ENCODE measurements around the gene WWC2.

WWC2 gene

DNA sequence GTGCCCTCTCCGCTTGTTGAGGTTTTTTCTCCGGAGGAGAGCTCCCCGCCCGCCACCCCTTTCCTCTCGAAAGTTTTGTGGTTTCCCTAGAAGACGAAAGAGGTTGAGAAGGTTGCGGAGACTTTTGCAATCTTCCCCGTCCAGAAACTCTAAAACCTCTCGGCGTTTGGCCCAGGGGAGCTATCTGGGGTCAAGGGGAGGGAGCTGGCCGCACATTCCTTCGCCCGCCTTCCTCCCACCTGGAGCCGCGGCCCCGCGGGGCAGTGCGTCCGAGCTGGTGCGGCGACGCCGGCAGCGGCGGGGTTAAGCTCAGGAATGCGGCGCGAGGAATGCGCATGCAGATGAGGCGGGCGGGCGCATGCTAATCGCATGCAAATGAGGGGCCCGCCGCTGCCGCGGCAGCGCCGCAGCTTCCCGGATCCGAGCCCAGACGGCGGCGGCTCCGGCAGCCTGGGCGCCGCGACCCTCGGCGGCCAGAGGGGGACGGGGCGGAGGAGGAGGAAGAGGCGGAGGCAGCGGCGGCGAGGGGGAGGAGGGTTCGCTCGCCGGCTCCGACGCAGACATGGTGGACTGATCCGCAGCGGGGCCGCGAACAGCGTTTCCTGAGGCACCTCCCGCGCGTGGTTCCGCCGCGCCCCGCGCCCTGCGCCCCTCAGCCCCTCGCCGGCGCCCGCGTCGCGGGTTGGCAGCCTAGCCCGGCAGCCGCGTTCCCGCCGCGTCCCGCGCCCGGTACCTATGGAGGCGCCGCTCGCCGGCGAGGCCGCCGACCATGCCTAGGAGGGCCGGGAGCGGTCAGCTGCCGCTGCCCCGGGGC, at the start of gene WWC2:
TSS of gene WWC2 (plus strand) at position 535 of the 814 bp plus-strand sequence. CDS start at position 770, 235 bp downstream.
- peak; percentile 69 for DNase-seq

DNA sequence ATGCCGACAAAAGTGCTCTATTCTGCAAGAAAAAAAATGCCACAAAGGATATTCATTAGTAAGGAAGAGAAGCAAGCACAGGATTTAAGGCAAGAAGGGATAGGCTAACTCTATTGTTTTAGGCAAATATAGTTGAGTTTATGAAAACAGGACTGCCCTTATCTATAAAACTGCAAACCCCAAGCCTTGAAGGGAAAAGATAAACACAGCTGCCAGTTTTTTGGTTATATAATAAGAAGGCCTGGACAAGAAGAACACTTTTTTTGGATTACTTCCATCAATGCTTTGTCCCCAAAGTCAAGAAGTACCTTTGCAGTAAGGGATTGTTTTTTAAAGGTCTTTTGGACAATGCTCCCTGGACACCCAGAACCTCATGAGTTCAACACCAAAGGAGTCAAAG, 45.4 kb upstream of the WWC2 start:
- no peak for DNase-seq

DNA sequence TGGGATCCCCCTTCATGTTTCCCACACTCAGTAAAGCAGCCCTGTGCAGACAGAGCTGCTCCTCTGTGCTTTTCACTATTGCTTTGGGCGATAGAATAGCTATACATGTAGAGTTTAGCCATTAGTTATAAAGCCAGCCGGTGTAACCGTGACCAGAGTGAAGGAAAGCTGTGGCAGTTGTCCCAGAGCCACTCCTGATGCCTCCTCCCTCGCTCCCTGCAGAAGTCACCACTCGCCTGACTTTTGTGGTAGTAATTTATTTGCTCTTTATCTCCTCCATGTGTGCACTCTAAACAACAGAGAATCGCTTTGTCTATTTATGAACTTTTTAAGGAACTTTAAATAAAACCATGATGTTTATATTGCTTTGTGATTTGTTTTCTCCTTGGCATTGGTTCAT, 41.8 kb upstream of the WWC2 start:
- DNase-seq = no peak

DNA sequence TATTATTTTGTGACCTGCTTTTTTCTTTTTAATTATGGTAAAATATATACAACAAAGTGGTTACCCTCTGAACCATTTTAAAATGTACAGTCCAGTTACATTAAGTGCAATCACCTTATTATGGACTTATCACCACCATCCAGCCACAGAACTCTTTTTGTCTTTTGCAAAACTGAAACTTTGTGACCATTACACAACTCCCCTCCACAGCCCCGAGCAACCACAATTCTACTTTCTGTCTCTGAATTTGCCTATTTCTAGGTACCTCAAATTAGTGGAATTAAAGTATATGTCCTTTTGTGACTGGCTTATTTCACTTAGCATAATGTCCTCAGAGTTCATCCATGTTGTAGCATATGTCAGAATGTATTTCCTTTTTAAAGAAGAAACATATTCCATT, 39.3 kb upstream of the WWC2 start:
- DNase-seq = no peak

DNA sequence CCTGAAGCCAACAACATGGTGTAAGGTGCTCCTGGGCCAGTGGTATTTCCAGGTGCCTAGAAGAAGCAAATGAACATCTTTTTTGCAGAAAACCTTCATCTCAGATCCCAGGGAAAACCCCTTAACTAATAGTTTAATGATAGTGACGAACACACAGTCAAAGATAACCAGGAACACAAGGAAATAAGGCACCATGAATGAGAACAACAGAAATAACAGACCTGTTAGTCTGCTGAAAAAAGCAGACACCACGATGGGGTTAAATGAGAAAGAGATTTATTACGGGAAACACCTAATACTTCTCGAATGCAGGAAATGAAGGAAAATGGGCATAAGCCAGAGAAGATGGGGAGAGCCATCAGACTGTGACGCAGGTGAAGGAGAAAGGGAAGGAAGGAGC, 30.6 kb upstream of the WWC2 start:
- DNase-seq = no peak

DNA sequence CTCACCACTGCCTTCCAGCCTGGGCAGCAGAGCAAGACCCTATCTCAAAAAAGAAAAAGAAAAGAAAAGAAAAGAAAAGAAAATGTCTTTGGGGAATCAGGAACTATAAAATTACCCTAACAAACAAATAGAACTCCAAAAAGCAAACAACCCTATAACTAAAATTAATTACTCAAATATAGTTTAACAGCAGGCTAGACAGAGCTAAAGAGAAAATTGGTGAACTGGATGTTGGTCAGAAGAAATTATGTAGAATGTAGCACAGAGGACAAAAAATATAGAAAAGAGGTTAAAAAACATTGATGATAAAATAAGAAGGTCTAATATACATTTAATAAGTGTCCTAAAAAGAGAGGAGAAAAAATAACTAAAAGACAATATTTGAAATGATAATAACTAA, 27.8 kb upstream of the WWC2 start:
- DNase-seq = no peak

DNA sequence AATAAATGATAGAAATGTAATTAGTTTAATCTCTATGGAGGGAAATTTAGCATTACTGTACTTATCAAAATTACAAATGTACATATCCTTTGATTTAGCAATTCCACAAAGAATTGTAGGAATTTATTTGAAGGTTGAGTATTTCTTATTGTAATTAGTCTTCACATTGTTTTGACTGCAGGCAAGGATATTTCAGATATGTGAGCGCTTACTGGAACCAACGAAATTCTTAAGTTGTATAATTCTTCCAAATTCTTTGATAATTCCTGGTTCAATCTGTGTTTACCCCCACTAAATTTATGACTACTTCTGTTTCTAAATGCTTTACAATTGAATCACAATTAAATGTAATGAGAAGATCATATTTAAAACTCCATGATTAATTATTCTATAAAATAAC, 26.9 kb upstream of the WWC2 start:
- DNase-seq = no peak

DNA sequence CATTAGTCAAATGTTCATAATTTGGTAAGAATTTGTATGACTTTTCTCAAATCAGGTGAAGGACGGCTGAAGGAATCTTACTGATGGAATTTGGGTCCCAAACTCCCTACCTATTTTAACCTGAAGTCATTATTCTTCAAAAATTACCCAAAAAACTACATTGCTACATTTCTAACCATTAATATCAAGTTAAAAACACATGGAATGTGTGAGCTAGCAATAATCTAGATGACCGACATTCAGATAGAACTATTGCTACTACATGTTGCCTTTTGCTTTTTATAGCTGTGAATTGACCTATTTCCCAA, 25.3 kb upstream of the WWC2 start:
- DNase-seq = no peak

DNA sequence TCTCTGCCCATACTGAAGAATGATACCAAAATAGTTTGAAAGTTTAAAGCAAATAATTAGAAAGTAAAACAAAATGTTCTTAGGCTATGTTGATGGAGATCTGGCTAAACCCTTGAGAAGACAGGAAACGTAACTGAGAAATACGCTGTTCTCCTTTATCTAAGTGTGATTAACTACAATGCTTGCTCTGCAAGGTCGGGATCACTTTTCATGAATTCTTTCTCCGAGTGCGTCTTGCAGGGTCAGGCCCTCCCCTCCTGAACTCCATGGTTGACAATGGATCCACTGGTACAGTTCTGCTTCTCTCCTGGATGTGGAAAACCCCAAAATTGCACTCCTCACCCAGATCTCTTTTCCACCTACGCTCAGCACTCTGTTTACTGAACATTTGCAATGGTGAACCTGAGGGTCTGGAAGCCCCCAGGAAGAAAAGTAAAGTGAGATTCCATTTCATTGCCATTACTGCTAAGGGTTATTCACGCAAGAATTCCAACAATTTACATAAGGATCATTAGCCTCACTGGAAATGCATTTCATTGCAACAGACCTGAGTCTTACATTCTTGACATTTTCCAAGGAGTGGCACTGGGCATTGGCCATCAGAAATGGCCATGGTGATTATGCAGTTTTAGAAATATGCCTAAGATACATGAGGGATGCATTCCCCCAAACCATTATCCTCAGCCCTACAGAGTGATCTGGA, 24.6 kb upstream of the WWC2 start:
- DNase-seq = no peak

DNA sequence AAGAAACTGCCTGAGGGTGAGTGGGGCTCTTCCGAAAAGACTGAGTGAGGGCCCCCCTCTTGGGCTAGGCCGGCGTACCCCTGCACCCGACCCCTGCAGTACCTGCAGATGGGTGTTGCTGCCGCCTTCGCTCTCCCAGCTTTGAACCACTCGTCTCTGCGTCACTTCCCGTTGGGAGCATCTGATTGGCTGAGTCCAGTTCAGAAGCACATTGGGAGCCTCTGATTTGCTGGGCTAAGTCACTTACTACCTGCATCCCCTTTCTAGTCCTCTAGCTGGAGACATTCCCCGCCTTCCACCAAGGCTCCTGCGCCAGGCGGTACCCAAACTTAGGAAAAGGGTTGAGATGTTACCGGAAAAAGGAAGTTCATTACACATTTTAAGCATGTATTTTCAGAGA, 20.4 kb upstream of the WWC2 start:
- DNase-seq = no peak

DNA sequence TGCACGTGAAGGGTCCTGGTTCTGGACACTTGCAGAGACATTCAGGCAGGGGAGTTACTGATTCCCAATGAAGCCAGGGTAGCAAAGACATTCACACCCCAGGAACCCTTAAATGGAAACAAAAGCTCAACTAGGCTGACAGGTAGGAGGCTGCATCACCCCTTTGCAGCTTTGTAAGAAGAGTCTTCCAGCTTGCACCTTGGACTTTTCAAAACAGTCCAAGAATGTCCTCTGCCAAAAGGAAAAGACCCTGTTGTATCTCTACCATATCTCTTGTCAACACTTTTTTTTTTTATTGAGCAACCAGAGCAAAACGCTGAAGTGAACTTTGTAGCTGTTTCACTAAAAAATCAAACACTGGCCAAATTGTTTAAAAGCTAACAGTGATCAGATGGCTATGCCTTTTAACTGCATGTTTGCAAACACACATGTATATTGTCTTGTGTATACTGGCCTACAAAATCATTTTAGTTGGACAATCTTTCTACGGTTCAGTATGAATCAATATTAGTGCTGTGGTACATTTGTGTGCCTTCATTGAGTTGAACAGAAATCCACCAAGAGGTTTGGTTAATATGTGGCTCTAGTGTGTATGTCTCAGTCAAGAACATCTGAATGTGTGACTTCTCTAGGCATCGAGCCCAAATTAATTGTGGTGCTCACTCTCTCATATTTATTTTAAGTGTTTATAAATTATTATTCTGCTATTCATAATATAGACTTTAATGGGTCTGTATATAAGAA, 18.5 kb upstream of the WWC2 start:
- DNase-seq = no peak

DNA sequence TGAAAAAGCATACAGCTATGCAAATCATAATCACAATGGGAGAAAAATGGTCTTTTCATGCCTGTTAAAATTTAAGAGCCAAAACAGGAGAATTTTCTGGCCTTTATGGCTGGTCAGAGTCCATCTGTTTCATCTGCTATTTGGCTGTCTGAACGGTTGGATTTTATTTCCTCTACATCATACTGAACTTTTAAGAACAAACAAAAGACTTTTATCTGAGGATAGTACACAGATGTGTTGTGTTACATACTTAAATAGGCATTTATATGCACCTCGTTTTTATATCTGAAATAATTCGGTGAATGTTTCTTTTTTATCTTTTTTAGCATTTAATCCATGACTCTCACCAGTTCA, 18.0 kb upstream of the WWC2 start:
- no peak for DNase-seq

DNA sequence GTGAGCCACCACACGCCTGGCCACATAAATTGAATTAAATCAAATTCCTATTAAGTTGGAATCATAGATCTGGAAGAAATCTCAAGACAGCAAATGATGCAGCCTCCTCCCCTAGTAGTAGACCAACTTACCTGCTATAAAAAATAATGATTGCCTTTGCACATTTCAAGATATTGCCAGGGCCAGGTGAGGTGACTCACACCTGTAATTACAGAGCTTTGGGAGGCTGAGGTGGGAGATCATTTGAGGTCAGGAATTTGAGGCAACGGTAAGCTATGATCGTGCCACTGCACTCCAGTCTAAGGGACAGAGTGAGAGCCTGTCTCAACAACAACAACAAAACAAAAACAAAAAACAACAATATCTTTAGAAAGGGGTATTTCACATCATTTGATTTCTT, 17.0 kb upstream of the WWC2 start:
- DNase-seq = no peak

DNA sequence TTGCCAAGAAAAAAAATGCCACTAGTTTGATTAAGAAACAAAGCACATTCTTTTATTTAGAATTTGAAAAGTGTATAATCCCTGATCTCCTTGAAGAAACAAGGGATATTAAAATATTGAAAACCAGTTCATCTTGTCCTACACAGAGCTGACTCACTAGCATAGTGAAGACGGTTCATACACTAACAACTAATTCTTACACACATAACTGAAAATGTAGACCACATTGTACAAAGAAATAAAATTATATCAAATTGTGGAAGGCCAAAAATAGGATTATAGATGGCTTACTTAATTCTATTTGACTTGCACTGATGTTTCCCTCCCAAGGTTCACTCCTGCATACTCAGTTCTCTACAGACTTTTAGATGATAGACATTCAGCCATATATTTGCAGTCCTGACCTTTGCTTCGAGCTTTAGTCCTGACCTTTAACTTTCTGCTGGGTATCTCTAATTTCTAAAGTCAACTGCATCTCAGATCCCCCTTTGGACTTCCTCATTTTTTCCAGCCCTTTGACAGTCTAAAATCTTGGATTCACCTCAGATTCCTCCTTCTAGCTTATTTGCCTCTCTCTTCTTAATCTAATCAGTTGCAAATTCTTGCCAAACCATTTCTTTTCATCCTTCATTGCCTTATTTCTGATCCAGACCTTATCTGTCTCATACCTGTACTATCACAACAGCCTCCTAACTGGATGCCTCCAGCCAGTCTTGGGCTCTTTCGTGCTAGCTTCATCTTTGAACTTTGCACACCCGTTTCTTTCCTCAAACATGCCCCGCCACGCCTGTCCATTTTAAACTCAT, 4.5 kb upstream of the WWC2 start:
- DNase-seq = no peak

DNA sequence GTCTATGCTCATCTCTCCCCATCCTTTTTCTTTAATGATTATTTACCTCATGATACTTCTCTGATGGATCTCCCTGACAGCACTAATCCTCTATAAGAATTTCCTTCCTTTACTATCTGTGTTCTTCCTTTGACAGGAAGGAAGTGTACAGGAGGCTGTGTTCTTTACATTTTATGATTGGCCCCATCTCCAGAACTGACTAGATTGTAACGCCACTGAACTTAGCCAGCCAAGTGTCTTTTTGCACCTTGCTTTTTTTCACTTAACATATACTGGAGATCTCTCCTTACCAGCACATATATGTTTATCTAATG, 3.9 kb upstream of the WWC2 start:
- no peak for DNase-seq

DNA sequence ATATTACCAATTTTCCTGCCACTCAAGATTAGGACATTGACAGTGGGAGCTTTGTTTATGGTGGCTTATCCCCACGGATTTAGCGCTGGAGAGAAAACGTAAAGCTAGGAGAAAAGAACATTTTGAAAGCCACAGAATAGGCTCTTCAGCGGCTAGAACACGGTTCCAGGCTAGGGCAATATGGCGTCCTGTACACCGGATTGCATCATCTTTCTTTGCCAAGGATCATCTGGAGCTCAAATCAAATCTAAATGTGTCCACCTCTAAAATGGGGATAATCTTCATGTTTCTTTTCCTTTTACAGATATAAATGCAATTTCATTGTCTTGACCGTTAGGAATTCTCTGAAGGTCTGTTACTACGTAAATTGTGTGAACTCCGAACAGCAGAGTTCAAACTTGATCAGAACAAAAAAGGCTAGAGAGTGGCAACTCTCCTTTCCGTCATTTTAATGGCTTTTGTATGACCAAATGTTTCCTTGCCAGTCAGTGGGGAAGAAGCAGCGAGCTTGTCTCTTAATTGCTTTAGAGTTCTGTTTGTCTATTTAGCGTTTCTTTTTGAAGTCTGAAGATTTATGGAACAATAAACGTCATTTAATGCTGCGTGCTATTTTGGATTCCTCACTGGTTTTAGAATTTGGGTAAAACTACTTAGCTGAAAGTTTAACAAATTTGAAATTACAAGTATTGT, 2.6 kb upstream of the WWC2 start:
- DNase-seq = no peak

DNA sequence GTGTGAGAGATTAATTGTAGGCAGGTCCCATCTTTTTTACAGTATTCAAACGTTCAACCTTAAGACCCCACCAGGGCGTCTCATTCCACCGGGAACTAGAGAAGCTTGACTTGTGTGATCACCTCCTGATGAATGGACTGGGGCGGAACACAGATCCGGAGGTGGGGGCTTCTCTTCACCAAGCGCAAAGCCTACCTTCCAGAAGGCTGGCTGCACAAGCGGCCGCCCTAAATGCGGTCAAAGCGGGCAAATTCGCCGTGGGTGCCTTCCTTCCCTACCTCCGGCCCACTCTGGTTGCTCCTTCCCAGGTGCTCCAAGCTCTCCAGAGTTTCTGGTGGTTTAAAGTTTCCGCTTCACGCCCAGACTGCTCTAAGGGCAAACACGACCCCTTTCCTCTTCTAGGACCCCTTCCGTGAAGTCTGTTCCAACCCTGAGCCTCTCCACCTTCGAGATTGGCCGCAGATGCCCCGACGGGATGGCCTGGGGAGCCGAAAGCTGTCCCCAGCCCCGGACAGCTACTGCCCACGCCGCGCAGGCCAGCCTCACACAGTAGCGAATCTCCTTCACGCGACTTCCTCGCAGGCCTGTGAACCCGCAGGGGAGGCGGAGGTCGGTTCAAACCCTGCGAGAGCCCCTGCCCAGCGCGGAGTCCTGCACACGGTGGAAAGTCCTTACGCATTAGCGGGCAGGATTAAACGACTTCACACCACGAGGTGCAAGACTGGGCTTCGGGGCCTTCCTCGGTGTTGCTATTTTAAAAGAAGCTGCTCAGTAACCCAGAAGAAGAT, 1.6 kb upstream of the WWC2 start:
- DNase-seq = peak; percentile 24

DNA sequence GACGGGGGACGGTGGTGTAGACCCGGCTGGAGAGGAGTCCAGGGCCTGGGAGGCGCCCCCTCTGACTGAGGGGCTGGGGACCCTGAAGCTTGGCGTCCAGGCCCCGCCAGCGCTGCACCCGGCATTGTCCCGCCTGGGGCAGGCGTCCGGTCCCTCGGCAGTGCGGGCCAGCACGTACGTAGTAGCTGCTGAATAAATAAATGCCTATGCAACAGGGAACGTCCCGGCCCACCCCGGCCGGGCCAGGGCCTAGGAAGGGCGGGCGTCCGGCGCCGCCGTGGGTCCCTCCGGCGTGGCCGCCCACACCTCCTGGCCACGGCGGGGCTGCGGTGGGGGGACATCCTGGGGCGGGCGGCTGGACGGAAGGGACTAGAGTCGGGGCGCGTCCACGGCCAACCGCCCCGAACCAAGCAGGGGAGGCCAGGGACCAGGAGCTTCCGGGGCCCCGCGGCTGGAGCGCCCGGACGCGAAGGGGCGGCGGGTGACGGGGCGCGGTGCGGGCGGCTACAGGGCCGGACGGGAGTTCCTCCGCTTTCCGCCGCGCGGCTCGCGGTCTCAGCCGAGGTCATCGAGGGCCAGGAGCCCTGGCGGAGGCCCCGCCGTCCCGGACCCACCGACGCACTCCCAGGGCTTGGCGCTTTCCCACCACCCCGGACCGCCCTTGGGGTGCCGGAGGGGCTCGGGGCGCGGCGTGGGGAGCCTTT, 886 bp upstream of the WWC2 start:
- no peak for DNase-seq

DNA sequence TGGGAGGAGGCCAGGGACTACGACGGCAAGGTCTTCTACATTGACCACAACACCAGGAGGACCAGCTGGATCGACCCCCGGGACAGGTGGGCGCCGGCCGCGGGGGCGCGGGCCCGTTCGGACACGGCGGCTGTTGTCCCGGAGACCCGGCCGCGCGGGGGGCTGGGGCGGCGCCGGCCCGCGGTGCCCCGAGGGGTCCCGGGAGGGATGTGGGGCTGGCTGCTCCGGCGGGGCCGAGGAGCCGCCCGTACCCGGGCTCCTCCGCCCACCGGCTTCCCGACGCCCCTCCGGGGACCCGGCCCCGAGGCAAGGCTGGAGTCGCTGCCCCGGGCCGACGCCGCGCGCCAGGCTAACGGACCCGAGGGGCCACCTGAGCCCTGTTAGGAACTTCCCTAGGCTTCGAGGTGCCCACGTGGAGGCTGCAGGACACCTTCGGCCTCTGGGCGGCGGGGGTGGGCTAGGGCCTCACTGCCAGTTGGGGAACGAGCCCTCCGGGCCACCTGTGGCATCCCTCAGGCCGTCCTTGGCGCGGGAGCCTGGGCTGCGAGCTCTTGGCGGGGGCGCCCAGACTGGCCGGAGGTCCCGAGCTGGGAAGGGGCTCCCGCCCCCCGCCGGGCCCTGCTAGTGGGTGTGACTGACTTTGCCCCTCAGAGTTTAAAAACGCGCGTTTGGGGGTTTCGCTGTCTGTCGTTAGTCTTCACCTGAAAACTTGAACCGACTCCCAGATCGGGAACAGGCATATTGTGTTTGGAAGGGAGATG, 660 bp downstream of the WWC2 start:
- DNase-seq = no peak

DNA sequence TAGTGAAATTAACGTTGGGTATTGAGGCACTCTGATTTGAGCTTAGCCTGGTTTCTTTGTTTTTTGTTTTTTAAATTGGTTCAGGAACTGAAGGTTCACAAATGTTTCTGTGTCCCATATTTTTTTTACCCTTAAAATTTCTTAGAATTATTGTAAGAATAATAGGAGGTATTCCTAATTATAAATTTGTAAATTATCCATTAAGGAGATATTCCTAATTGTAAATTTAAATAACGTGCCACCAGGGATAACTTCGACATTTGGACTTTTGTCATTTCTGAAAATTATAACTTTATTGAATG, 1.2 kb downstream of the WWC2 start:
- DNase-seq = no peak

DNA sequence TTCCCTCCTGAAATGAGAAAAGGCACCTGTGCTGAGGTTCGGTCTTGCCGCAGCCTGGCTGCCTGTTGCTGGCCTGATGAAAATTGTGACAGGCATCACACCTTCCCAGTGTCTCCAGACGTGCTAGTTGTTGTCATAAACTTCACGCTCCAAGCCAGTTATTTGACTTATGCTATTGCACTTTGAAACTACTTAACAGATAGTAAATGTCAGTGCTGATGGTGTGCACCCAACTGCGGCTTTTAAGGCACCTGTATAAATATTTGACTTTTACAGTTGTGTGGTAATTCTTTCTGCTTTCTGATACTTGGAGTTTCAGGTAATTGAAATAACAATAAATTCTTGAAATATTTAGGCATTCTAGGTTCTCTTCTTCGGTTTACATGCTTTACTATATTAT, 1.8 kb downstream of the WWC2 start:
- no peak for DNase-seq
